CD4-positive, CD25-positive, alpha-beta regulatory T cell (primary cell): Measurements from ENCODE around the gene FAM131B. TPM values are rescaled to one million over a fixed set of nuclear protein-coding genes. Genes with fewer than 3 reads are reported as not detected.

ENCODE experiments used
- ATAC-seq, 2 donors: fragments of 150-1000 bp; cut with Tn5 transposase; one replicate each; pipeline ENCODE4 v1.10.0; 2021; ENCODE audit warnings: low read depth in 2 of 2, moderate number of reproducible peaks in 2 of 2, moderate library complexity in 1 of 2
- DNase-seq, 3 donors: peaks; one replicate each; pipeline versions ENCODE4 v3.0.0 to v3.0.0-alpha.2; 2012 to 2022; ENCODE audit warnings: mixed read lengths in 1 of 3
- H3K27ac ChIP-seq: one replicate; pipeline ENCODE4 v1.7.0; 2013; ENCODE audit warnings: mild to moderate bottlenecking, low read length; ENCODE audit not compliant: insufficient read depth, poor library complexity, severe bottlenecking
- H3K27me3 ChIP-seq: one replicate; pipeline ENCODE4 v1.7.0; 2013; ENCODE audit warnings: low read length; ENCODE audit not compliant: control insufficient read depth, insufficient read depth
- H3K36me3 ChIP-seq: one replicate; pipeline ENCODE4 v1.7.0; 2013; ENCODE audit warnings: mild to moderate bottlenecking, low read length, moderate library complexity; ENCODE audit not compliant: control insufficient read depth, insufficient read depth
- H3K4me1 ChIP-seq: 2 replicates; pipeline ENCODE4 v1.7.0; 2013; ENCODE audit warnings: mild to moderate bottlenecking, low read length; ENCODE audit not compliant: insufficient read depth, control insufficient read depth, poor library complexity, severe bottlenecking
- H3K4me3 ChIP-seq: one replicate; pipeline ENCODE4 v1.7.0; 2013; ENCODE audit warnings: low read depth, mild to moderate bottlenecking, low read length, moderate library complexity
- H3K9me3 ChIP-seq, 2 experiments: 1 replicate in 1 of 2; 2 replicates in 1 of 2; pipeline ENCODE4 v1.7.0; 2013; ENCODE audit warnings: low read length in 2 of 2, mild to moderate bottlenecking in 1 of 2, moderate library complexity in 1 of 2; ENCODE audit not compliant: control insufficient read depth in 2 of 2
- H3K27ac Mint-ChIP-seq, 3 donors: one replicate each; pipeline ENCODE4 v1.8.0; 2020 to 2022; ENCODE audit warnings: mild to moderate bottlenecking in 3 of 3, mixed read lengths in 3 of 3, moderate library complexity in 2 of 3
- H3K27me3 Mint-ChIP-seq: one replicate; pipeline ENCODE4 v1.8.0; 2022; ENCODE audit warnings: mild to moderate bottlenecking, mixed read lengths
- H3K36me3 Mint-ChIP-seq: one replicate; pipeline ENCODE4 v1.8.0; 2020; ENCODE audit warnings: mixed read lengths
- H3K4me1 Mint-ChIP-seq, 4 donors: one replicate each; pipeline ENCODE4 v1.8.0; 2020 to 2022; ENCODE audit warnings: mixed read lengths in 4 of 4, mild to moderate bottlenecking in 1 of 4
- H3K4me3 Mint-ChIP-seq, 4 donors: one replicate each; pipeline ENCODE4 v1.8.0; 2020 to 2022; ENCODE audit warnings: mild to moderate bottlenecking in 4 of 4, mixed read lengths in 4 of 4, moderate library complexity in 3 of 4
- H3K9me3 Mint-ChIP-seq, 7 donors: one replicate each; pipeline ENCODE4 v1.8.0; 2020 to 2022; ENCODE audit warnings: mixed read lengths in 7 of 7, mild to moderate bottlenecking in 3 of 7, moderate library complexity in 2 of 7
- polyA plus RNA-seq, 4 donors: library from polyadenylated mRNA; unstranded; fragments of 300-500 nt; fragmentation: Illumina TruSeq; gene quantifications; one replicate each; pipeline ENCODE4 v1.2.3, GENCODE V29; 2021
- total RNA-seq: library from RNA; stranded (reverse); gene quantifications from one replicate; pipeline ENCODE4 v1.2.3, GENCODE V29; 2022

FAM131B gene
- total and polyA plus RNA-seq, 5 donors from 2014 or later: 0.14 to 0.36 (median 0.31) TPM; not detected in 1

DNA sequence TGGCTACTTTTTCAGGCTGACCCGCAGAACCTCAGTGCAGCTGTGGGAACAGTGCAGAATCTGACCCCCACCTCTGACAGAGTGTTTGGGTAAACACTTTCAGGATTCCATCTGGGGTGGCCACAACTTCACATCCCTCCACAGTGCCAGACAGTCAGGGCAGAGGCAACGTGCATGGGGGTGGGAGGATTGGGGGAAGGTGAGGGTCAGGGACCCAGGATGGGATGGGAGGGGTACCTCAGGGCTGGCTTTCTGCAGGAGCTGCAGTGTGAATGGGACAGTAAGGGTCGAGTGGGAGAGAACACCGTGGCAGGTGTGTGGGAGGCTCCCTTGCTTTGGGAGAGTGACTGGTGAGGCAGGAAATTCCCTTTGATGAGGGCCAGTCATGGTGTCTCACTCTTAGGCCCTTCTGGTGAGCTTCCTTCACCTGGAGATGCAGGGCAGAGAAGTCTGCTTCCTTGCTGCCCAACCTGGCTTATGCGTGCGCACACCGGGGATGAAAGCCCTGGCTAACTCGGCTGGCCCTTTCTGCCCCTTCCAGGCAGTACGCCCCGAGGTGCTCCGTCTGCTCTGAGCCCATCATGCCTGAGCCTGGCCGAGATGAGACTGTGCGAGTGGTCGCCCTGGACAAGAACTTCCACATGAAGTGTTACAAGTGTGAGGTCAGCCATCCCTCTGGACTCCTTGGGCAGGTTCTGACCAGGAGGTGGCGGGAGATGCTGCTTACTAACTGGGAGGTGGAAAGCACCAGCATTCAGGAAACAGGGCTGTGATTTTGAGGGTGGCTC, 27.0 kb upstream of the FAM131B start:
- no peak for DNase-seq
- peak overlapping the region in 2 of 3 donors; percentile 5 to 55 for H3K27ac Mint-ChIP-seq
- Histone ChIP-seq H3K4me1 (peaks cover 24% of the 10 kb centered on the region), H3K9me3 (no peaks in the 10 kb centered on the region), H3K36me3 (peaks cover 52% of the 10 kb centered on the region), H3K4me3 (no peak overlapping the region), H3K27me3 (no peaks in the 10 kb centered on the region), H3K27ac (no peak overlapping the region)
- no peaks in the 10 kb centered on the region for H3K27me3 Mint-ChIP-seq
- no peak for ATAC-seq
- H3K4me1 Mint-ChIP-seq: peaks cover 0 to 30% (median 4%) of the 10 kb centered on the region in 4 donors
- H3K9me3 Mint-ChIP-seq: no peaks in the 10 kb centered on the region
- H3K36me3 Mint-ChIP-seq: peaks cover 31% of the 10 kb centered on the region
- peak overlapping the region in 1 of 4 donors; percentile 20 for H3K4me3 Mint-ChIP-seq

DNA sequence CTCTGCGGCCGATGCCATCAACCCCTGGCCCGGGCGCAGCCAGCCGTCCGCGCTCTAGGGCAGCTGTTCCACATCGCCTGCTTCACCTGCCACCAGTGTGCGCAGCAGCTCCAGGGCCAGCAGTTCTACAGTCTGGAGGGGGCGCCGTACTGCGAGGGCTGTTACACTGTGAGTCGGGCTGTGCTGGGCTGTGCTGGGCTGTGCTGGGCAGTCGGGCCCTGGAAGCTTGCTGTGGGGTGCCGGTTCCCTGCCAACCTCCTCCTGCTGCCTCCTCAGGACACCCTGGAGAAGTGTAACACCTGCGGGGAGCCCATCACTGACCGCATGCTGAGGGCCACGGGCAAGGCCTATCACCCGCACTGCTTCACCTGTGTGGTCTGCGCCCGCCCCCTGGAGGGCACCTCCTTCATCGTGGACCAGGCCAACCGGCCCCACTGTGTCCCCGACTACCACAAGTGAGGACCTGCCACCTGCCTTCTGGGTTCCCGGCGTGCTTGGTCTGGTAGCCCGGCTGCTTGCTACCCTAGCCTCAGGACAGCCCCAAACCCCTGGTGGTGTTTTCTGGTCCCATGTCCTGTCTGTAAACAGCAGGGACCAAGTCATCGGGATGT, 26.1 kb upstream of the FAM131B start:
- peaks cover 0 to 29% (median 4%) of the 10 kb centered on the region in 4 donors for H3K4me1 Mint-ChIP-seq
- no peaks in the 10 kb centered on the region for H3K9me3 Mint-ChIP-seq
- no peaks in the 10 kb centered on the region for H3K9me3 ChIP-seq
- no peak overlapping the region for H3K4me3 ChIP-seq
- ATAC-seq (no peak), DNase-seq (no peak)
- no peaks in the 10 kb centered on the region for H3K27me3 Mint-ChIP-seq
- H3K27ac ChIP-seq: no peak overlapping the region
- peaks cover 52% of the 10 kb centered on the region for H3K36me3 ChIP-seq
- no peaks in the 10 kb centered on the region for H3K27me3 ChIP-seq
- peaks cover 33% of the 10 kb centered on the region for H3K4me1 ChIP-seq
- no peak overlapping the region for H3K4me3 Mint-ChIP-seq
- H3K27ac Mint-ChIP-seq: peak overlapping the region in 1 of 3 donors; percentile 9
- H3K36me3 Mint-ChIP-seq: peaks cover 26% of the 10 kb centered on the region

DNA sequence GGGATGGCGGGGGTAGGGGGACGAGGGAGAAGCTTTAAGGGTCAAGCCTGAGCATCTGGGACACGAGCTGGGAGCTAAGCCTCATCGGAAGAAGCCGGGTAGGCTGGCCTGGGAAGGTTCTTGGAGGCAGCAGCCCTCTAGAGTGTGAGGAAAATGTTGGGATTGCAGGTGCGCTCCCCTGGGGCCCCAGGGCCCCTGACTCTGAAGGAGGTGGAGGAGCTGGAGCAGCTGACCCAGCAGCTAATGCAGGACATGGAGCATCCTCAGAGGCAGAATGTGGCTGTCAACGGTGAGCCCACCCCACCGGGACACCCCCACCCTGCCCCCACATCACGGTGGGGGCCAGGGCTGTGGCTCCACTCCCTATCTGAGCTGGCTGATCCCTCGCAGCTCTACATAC, 25.5 kb upstream of the FAM131B start:
- Histone ChIP-seq H3K4me1 (peaks cover 39% of the 10 kb centered on the region), H3K27ac (no peak overlapping the region), H3K9me3 (no peaks in the 10 kb centered on the region), H3K36me3 (peaks cover 50% of the 10 kb centered on the region), H3K27me3 (no peaks in the 10 kb centered on the region), H3K4me3 (no peak overlapping the region)
- Mint-ChIP-seq H3K27ac (peak overlapping the region in 1 of 3 donors; percentile 64), H3K36me3 (peaks cover 23% of the 10 kb centered on the region), H3K27me3 (no peaks in the 10 kb centered on the region), H3K4me3 (no peak overlapping the region), H3K9me3 (no peaks in the 10 kb centered on the region), H3K4me1 (peaks cover 0 to 28% (median 4%) of the 10 kb centered on the region in 4 donors)
- no peak for ATAC-seq
- DNase-seq: no peak

DNA sequence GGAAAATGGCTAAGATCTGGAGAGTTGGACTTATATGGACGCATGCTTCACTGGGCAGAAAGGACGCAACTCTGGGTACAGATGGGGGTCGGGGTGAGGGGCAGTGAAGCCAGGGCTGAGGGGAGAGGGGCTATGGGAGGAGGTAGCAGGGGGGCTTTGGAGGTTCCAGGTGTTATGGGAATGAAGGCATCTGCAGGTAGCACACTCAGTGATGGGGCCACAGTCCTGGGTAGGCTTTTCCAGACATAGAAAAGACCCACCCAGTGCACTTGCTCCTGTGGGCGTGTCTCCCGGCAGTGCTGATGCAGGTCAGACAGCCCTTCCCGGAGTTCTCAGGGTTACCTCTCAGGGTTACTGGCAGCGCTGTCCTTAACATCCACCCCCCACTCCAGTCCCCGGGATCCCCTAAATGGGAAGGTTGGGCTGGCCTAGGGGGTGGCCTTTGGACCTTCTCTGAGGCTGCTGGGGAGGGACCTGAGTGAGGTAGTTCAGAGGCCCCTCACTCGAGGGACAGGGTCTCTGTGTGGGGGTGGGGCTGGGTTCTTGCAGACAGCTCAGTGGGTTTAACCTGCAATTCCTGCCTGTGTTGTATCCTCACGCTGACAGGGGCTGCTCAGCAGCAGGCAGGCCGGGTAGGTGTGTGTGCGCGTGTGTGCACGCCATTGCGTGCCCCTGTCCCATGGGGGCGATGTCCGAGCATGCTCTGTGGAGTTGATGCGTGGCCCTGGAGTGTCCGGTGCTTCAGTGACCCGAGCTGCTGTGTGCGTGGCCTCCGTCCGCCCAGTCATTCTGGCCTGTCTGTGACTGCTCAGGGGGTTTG, 24.9 kb upstream of the FAM131B start:
- peaks cover 46% of the 10 kb centered on the region for H3K4me1 ChIP-seq
- ATAC-seq: no peak
- DNase-seq: no peak
- Mint-ChIP-seq H3K4me1 (peaks cover 0 to 28% (median 6%) of the 10 kb centered on the region in 4 donors), H3K9me3 (no peaks in the 10 kb centered on the region), H3K27me3 (no peaks in the 10 kb centered on the region), H3K27ac (peak overlapping the region in 1 of 3 donors; percentile 18), H3K36me3 (peaks cover 20% of the 10 kb centered on the region), H3K4me3 (peak overlapping the region in 1 of 4 donors; percentile 68)
- H3K9me3 ChIP-seq: no peaks in the 10 kb centered on the region
- H3K27ac ChIP-seq: peak overlapping the region; percentile 56
- H3K27me3 ChIP-seq: no peaks in the 10 kb centered on the region
- H3K4me3 ChIP-seq: no peak overlapping the region
- peaks cover 47% of the 10 kb centered on the region for H3K36me3 ChIP-seq

DNA sequence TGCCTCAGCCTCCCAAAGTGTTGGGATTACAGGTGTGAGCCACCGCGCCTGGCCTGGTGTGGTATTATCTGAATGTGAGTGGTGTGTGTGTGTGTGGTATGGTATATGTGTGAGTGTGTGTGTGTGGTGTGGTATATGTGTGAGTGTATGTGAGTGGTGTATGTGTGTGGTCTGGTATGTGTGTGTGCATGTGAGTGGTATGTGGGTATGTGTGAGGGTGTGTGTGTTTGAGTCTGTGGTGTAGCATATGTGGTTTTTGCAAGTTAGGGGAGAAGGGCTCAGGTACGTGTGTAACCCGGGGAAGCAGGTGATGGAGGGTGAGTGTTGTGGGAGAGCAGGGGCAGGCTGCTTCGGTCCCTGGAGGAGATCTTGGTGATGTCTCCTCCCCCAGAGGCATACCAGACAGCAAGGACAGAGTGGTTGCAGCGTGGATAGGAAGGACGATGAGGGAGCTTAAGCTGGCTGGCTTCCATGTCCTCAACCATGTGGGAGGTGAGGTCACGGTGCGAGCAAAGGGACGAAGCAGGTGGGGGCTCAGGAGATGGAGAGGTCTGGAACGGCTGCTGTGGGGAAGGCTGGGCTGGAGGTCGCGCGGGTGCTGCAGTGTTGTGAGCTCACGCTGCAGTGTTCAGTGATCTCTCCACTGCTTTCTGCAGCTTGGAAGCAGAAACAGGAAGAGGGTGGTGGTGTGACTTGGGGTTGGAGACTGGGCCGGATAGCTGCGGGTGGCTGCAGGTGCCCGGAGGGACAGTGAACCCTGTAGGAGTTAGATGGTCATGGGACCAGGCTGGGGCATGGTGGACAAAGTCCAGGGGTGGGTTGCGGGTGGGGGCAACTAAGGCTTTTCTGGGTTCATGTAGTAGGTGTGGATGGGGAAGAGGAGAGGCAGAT, 23.6 kb upstream of the FAM131B start:
- no peaks in the 10 kb centered on the region for H3K27me3 ChIP-seq
- H3K9me3 ChIP-seq: no peaks in the 10 kb centered on the region
- H3K36me3 ChIP-seq: peaks cover 35% of the 10 kb centered on the region
- Mint-ChIP-seq H3K4me3 (no peak overlapping the region), H3K9me3 (no peaks in the 10 kb centered on the region), H3K4me1 (peaks cover 0 to 28% (median 6%) of the 10 kb centered on the region in 4 donors), H3K36me3 (peaks cover 20% of the 10 kb centered on the region), H3K27me3 (no peaks in the 10 kb centered on the region), H3K27ac (no peak overlapping the region)
- DNase-seq: peak in 2 of 3 donors; percentile 39 to 64
- peak; percentile 49 for ATAC-seq
- peaks cover 54% of the 10 kb centered on the region for H3K4me1 ChIP-seq
- H3K4me3 ChIP-seq: peak overlapping the region; percentile 58
- peak overlapping the region; percentile 56 for H3K27ac ChIP-seq

DNA sequence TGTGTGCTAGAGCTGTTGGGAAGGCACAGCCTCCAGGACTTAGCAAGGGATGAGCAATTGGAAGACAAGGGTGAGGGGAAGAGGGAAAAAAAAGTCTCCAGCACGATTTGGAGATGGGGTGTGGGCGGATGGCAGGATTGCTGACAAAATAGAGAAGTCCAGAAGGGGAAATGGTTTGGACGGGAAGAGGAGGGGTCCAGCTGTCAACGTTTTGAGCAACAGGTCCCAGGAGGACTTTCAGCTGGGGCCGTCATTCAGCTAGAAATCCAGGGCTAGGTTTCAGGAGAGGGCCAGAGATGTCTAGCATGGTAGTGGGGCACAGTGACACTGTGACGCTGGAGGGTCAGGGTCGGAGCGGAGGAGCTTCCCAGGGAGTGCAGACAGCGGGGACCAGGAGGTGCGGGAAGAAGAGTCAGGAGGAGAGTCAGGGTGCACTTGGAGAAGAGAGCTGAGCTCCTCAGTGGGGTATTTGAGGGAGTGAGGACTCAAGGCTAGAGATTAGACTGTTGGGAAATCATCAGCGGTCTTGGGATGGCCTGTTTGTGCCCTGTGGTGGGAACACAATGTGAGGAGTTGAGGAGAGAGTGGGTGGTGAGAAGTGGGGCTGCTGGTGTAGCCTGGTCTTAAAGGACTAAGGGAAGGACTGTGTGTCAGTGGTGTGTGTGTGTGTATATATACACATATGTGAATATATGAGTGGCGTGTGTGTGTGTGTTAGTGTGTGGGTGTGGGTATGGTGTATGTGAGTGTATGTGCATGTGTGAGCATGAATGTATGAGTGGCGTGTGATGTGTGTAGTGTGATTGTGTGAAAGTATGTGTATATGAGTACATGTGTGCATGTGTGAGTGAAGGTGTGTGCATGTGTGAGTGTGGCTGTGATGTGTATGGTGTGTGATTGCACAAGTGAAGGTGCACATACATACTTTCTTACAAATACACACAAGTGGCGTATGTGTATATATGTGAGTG, 22.4 kb upstream of the FAM131B start:
- Mint-ChIP-seq H3K9me3 (peaks cover 0 to 1% (median 0%) of the 10 kb centered on the region in 7 donors), H3K36me3 (peaks cover 12% of the 10 kb centered on the region), H3K4me1 (peaks cover 2 to 20% (median 7%) of the 10 kb centered on the region in 4 donors), H3K4me3 (no peak overlapping the region), H3K27me3 (no peaks in the 10 kb centered on the region), H3K27ac (no peak overlapping the region)
- peaks cover 55% of the 10 kb centered on the region for H3K4me1 ChIP-seq
- ATAC-seq (no peak), DNase-seq (no peak)
- no peaks in the 10 kb centered on the region for H3K9me3 ChIP-seq
- H3K36me3 ChIP-seq: peaks cover 23% of the 10 kb centered on the region
- peak overlapping the region; percentile 56 for H3K27ac ChIP-seq
- H3K4me3 ChIP-seq: peak overlapping the region; percentile 58
- H3K27me3 ChIP-seq: no peaks in the 10 kb centered on the region
